ENCODE results near the gene ADGRG3.

Gene ADGRG3

GRCh38 chr16:57688487-57688986 lies 20.4 kb downstream of the ADGRG3 start:
- Histone ChIP-seq H3K9me2 (replicated peaks; ENCODE audit: low read depth, low read length) (no peaks in the 10 kb centered on the region), H3K9ac (ENCODE audit: low read depth, low read length, poor library complexity, severe bottlenecking) (peak overlapping the region; percentile 98), H3F3A (ENCODE audit: low read depth) (peaks cover 8% of the 10 kb centered on the region), H3K9me3 (ENCODE audit: insufficient read depth, low read depth, low read length) (no peaks in the 10 kb centered on the region), H3K4me1 (ENCODE audit: insufficient read depth, low read length, poor library complexity, severe bottlenecking) (peaks cover 50% of the 10 kb centered on the region), H3K36me3 (ENCODE audit: insufficient read depth, low read length) (no peaks in the 10 kb centered on the region), H2AFZ (ENCODE audit: low read length) (no peak overlapping the region), H4K20me1 (ENCODE audit: insufficient read depth, low read length, poor library complexity, severe bottlenecking) (no peaks in the 10 kb centered on the region), H3K79me2 (ENCODE audit: insufficient read depth, low read length) (peaks cover 26% of the 10 kb centered on the region), H3K27me3 (ENCODE audit: insufficient read depth, low read length, poor library complexity, severe bottlenecking) (no peaks in the 10 kb centered on the region), H3K4me2 (ENCODE audit: low read depth, low read length, poor library complexity, severe bottlenecking) (peak overlapping the region; percentile 95), H3K4me3 (ENCODE audit: low read length, poor library complexity, severe bottlenecking) (peak overlapping the region; percentile 77)
- no peak for TF ChIP-seq EZH2phosphoT487 (IDR thresholded peaks at IDR 0.05; ENCODE audit: borderline replicate concordance)
- no peak for TF ChIP-seq CTCF (conservative IDR thresholded peaks at IDR 0.05; ENCODE audit: low read length)

GRCh38 chr16:57688987-57689761 lies 21.1 kb downstream of the ADGRG3 start:
- Histone ChIP-seq H3K9me3 (ENCODE audit: insufficient read depth, low read depth, low read length) (no peaks in the 10 kb centered on the region), H4K20me1 (ENCODE audit: insufficient read depth, low read length, poor library complexity, severe bottlenecking) (no peaks in the 10 kb centered on the region), H3K4me3 (ENCODE audit: low read length, poor library complexity, severe bottlenecking) (peak overlapping the region; percentile 77), H3K27me3 (ENCODE audit: insufficient read depth, low read length, poor library complexity, severe bottlenecking) (no peaks in the 10 kb centered on the region), H3K4me1 (ENCODE audit: insufficient read depth, low read length, poor library complexity, severe bottlenecking) (peaks cover 56% of the 10 kb centered on the region), H3K36me3 (ENCODE audit: insufficient read depth, low read length) (no peaks in the 10 kb centered on the region), H3K9ac (ENCODE audit: low read depth, low read length, poor library complexity, severe bottlenecking) (peak overlapping the region; percentile 98), H3F3A (ENCODE audit: low read depth) (peaks cover 8% of the 10 kb centered on the region), H3K4me2 (ENCODE audit: low read depth, low read length, poor library complexity, severe bottlenecking) (peak overlapping the region; percentile 95), H3K9me2 (replicated peaks; ENCODE audit: low read depth, low read length) (no peaks in the 10 kb centered on the region), H3K79me2 (ENCODE audit: insufficient read depth, low read length) (peaks cover 26% of the 10 kb centered on the region), H2AFZ (ENCODE audit: low read length) (no peak overlapping the region)
- no peak for TF ChIP-seq CTCF (conservative IDR thresholded peaks at IDR 0.05; ENCODE audit: low read length)
- no peak for TF ChIP-seq EZH2phosphoT487 (IDR thresholded peaks at IDR 0.05; ENCODE audit: borderline replicate concordance)

- Histone ChIP-seq H3K4me1 (ENCODE audit: insufficient read depth, low read length, poor library complexity, severe bottlenecking) (peaks cover 64% of the 10 kb centered on the region), H3K79me2 (ENCODE audit: insufficient read depth, low read length) (peaks cover 26% of the 10 kb centered on the region), H3K4me2 (ENCODE audit: low read depth, low read length, poor library complexity, severe bottlenecking) (peak overlapping the region; percentile 95), H3K9me3 (ENCODE audit: insufficient read depth, low read depth, low read length) (no peaks in the 10 kb centered on the region), H3K27me3 (ENCODE audit: insufficient read depth, low read length, poor library complexity, severe bottlenecking) (no peaks in the 10 kb centered on the region), H3K4me3 (ENCODE audit: low read length, poor library complexity, severe bottlenecking) (peak overlapping the region; percentile 77), H3K9ac (ENCODE audit: low read depth, low read length, poor library complexity, severe bottlenecking) (peak overlapping the region; percentile 98), H3K36me3 (ENCODE audit: insufficient read depth, low read length) (no peaks in the 10 kb centered on the region), H3F3A (ENCODE audit: low read depth) (peaks cover 8% of the 10 kb centered on the region), H3K9me2 (replicated peaks; ENCODE audit: low read depth, low read length) (no peaks in the 10 kb centered on the region), H2AFZ (ENCODE audit: low read length) (no peak overlapping the region), H4K20me1 (ENCODE audit: insufficient read depth, low read length, poor library complexity, severe bottlenecking) (no peaks in the 10 kb centered on the region)
- TF ChIP-seq CTCF (conservative IDR thresholded peaks at IDR 0.05; ENCODE audit: low read length) (no peak), EZH2phosphoT487 (IDR thresholded peaks at IDR 0.05; ENCODE audit: borderline replicate concordance) (no peak)
Observed at GRCh38 chr16:57689762-57690558, 21.9 kb downstream of the ADGRG3 start.

All from Loucy (cell line).